H9 (cell line): ENCODE results near the gene EHD4. TPM values are rescaled to one million over a fixed set of nuclear protein-coding genes. Genes with fewer than 3 reads are reported as not detected.

Source experiments
- DNase-seq: peaks from one replicate; pipeline ENCODE4 v3.0.0-alpha.2; 2017
- H2AFZ ChIP-seq: one replicate; pipeline ENCODE4 v1.6.1; 2013; ENCODE audit warnings: mild to moderate bottlenecking, low read length, control low read depth, moderate library complexity
- H2AK5ac ChIP-seq: 2 replicates; pipeline ENCODE4 v1.6.1; 2013; ENCODE audit warnings: low read length, control low read depth, mixed read lengths; ENCODE audit not compliant: insufficient read length
- H2BK120ac ChIP-seq: one replicate; pipeline ENCODE4 v1.6.1; 2013; ENCODE audit warnings: low read depth, mild to moderate bottlenecking, low read length, control low read depth, inconsistent platforms; ENCODE audit not compliant: poor library complexity, severe bottlenecking
- H2BK12ac ChIP-seq: 2 replicates; pipeline ENCODE4 v1.6.1; 2013; ENCODE audit warnings: low read length, control low read depth, mixed read lengths, low read depth; ENCODE audit not compliant: insufficient read length
- H2BK15ac ChIP-seq: 2 replicates; pipeline ENCODE4 v1.6.1; 2013; ENCODE audit warnings: low read depth, low read length, control low read depth
- H2BK20ac ChIP-seq: one replicate; pipeline ENCODE4 v1.6.1; 2013; ENCODE audit warnings: low read depth, mild to moderate bottlenecking, low read length, control low read depth, inconsistent platforms; ENCODE audit not compliant: poor library complexity, severe bottlenecking
- H2BK5ac ChIP-seq: 2 replicates; pipeline ENCODE4 v1.6.1; 2013; ENCODE audit warnings: low read length, control low read depth, mixed read lengths; ENCODE audit not compliant: insufficient read length
- H3K14ac ChIP-seq: 2 replicates; pipeline ENCODE4 v1.6.1; 2013; ENCODE audit warnings: low read length, control low read depth; ENCODE audit not compliant: insufficient read depth
- H3K18ac ChIP-seq: 2 replicates; pipeline ENCODE4 v1.6.1; 2013; ENCODE audit warnings: low read depth, mild to moderate bottlenecking, mixed read lengths, low read length, control low read depth; ENCODE audit not compliant: insufficient read length
- H3K23ac ChIP-seq: 2 replicates; pipeline ENCODE4 v1.6.1; 2013; ENCODE audit warnings: low read length, control low read depth, mixed read lengths, low read depth; ENCODE audit not compliant: insufficient read length
- H3K23me2 ChIP-seq: 2 replicates; pipeline ENCODE4 v1.6.1; 2013; ENCODE audit warnings: low read depth, mild to moderate bottlenecking, mixed read lengths, low read length, control low read depth; ENCODE audit not compliant: insufficient read length, poor library complexity, severe bottlenecking
- H3K27ac ChIP-seq: 2 replicates; pipeline ENCODE4 v1.5.1; 2013; ENCODE audit warnings: low read length, control low read depth, mixed read lengths, low read depth; ENCODE audit not compliant: insufficient read length
- H3K27me3 ChIP-seq: 2 replicates; pipeline ENCODE4 v1.6.1; 2013; ENCODE audit warnings: low read length, control low read depth, inconsistent platforms; ENCODE audit not compliant: insufficient read depth
- H3K4ac ChIP-seq: 2 replicates; pipeline ENCODE4 v1.6.1; 2013; ENCODE audit warnings: low read depth, mild to moderate bottlenecking, control low read depth, inconsistent platforms, low read length, moderate library complexity
- H3K4me1 ChIP-seq: 2 replicates; pipeline ENCODE4 v1.6.1; 2013; ENCODE audit warnings: low read length, control low read depth, inconsistent platforms; ENCODE audit not compliant: insufficient read depth
- H3K4me2 ChIP-seq: 2 replicates; pipeline ENCODE4 v1.6.1; 2013; ENCODE audit warnings: low read length, control low read depth, mixed read lengths; ENCODE audit not compliant: insufficient read length, insufficient read depth
- H3K56ac ChIP-seq: 2 replicates; pipeline ENCODE4 v1.6.1; 2013; ENCODE audit warnings: low read depth, mild to moderate bottlenecking, mixed read lengths, low read length, control low read depth; ENCODE audit not compliant: insufficient read length
- H3K79me1 ChIP-seq: 2 replicates; pipeline ENCODE4 v1.6.1; 2013; ENCODE audit warnings: low read depth, mild to moderate bottlenecking, moderate library complexity, low read length, control low read depth, inconsistent platforms; ENCODE audit not compliant: insufficient read depth, poor library complexity, severe bottlenecking
- H3K79me2 ChIP-seq: 2 replicates; pipeline ENCODE4 v1.6.1; 2013; ENCODE audit warnings: low read length, control low read depth, inconsistent platforms; ENCODE audit not compliant: insufficient read depth
- H3K9ac ChIP-seq: 2 replicates; pipeline ENCODE4 v1.6.1; 2013; ENCODE audit warnings: low read length, control low read depth, mixed read lengths; ENCODE audit not compliant: insufficient read length; ENCODE audit errors: extremely low read depth
- H3K9me3 ChIP-seq: one replicate; pipeline ENCODE4 v1.6.1; 2013; ENCODE audit warnings: low read depth, low read length, inconsistent platforms; ENCODE audit not compliant: control insufficient read depth
- H3T11ph ChIP-seq: one replicate; pipeline ENCODE4 v1.6.1; 2013; ENCODE audit warnings: mild to moderate bottlenecking, low read length, control low read depth, inconsistent platforms
- H4K20me1 ChIP-seq: one replicate; pipeline ENCODE4 v1.6.1; 2013; ENCODE audit not compliant: control insufficient read depth, insufficient read length, insufficient read depth
- H4K5ac ChIP-seq: 2 replicates; pipeline ENCODE4 v1.6.1; 2013; ENCODE audit warnings: low read depth, mild to moderate bottlenecking, mixed read lengths, low read length, control low read depth; ENCODE audit not compliant: insufficient read length
- H4K8ac ChIP-seq: replicated peaks from 2 replicates; pipeline ENCODE4 v1.6.1; 2013; ENCODE audit warnings: low read length, control low read depth, mixed read lengths, low read depth; ENCODE audit not compliant: insufficient read length
- H4K91ac ChIP-seq: 2 replicates; pipeline ENCODE4 v1.6.1; 2013; ENCODE audit warnings: low read depth, mild to moderate bottlenecking, moderate library complexity, mixed read lengths, low read length, control low read depth; ENCODE audit not compliant: insufficient read length
- H3K27ac Mint-ChIP-seq, 3 experiments: 2 replicates in 2 of 3; 3 replicates in 1 of 3; pipeline ENCODE4 v1.8.0; 2020 to 2021; ENCODE audit warnings: mixed read lengths in 3 of 3, mild to moderate bottlenecking in 1 of 3, moderate library complexity in 1 of 3
- H3K27me3 Mint-ChIP-seq: 2 replicates; pipeline ENCODE4 v1.8.0; 2021; ENCODE audit warnings: low read depth, mild to moderate bottlenecking, moderate library complexity, mixed read lengths
- H3K36me3 Mint-ChIP-seq, 3 experiments: 2 replicates in 2 of 3; 3 replicates in 1 of 3; pipeline ENCODE4 v1.8.0; 2020 to 2021; ENCODE audit warnings: low read depth in 3 of 3, mixed read lengths in 3 of 3; ENCODE audit not compliant: insufficient read depth in 1 of 3
- H3K4me1 Mint-ChIP-seq, 2 experiments: 2 replicates each; pipeline ENCODE4 v1.8.0; 2020; ENCODE audit warnings: mixed read lengths in 2 of 2
- H3K4me3 Mint-ChIP-seq, 2 experiments: 2 replicates in 1 of 2; 3 replicates in 1 of 2; pipeline ENCODE4 v1.8.0; 2020 to 2021; ENCODE audit warnings: mild to moderate bottlenecking in 2 of 2, mixed read lengths in 2 of 2, moderate library complexity in 1 of 2
- H3K9me3 Mint-ChIP-seq, 2 experiments: 2 replicates in 1 of 2; 3 replicates in 1 of 2; pipeline ENCODE4 v1.8.0; 2020; ENCODE audit warnings: mild to moderate bottlenecking in 2 of 2, mixed read lengths in 2 of 2, moderate library complexity in 1 of 2
- CTCF ChIP-seq: fragments of 200-600 bp; sonication (generic); conservative IDR thresholded peaks from 3 replicates; pipeline ENCODE4 v1.8.0; 2021; ENCODE audit warnings: antibody characterized with exemption, mild to moderate bottlenecking
- WGBS: extraction: QIAGEN DNeasy Blood & Tissue Kit; methylation state at CpG from one replicate; pipeline ENCODE4 v1.1.7; 2013; ENCODE audit warnings: missing lambda C conversion rate, low lambda C conversion rate, mixed read lengths; ENCODE audit not compliant: insufficient read length; ENCODE audit errors: extremely low coverage; 5-methylcytosine and 5-hydroxymethylcytosine counted together
- total RNA-seq: library from RNA; stranded (reverse); gene quantifications from 2 replicates; pipeline ENCODE4 v1.2.1, GENCODE V29; 2021

The EHD4 gene
- total RNA-seq, 1 experiment from 2014 or later, result 22.9 TPM

GRCh38 chr15:42007386-42007785 is 35.0 kb upstream of the EHD4 start:
- Histone ChIP-seq H2BK12ac (no peak overlapping the region), H2BK20ac (no peak overlapping the region), H3K27me3 (no peaks in the 10 kb centered on the region), H4K20me1 (no peaks in the 10 kb centered on the region), H2BK5ac (no peak overlapping the region), H3K23ac (no peak overlapping the region), H2AK5ac (no peak overlapping the region), H2AFZ (no peak overlapping the region), H3K9ac (no peak overlapping the region), H4K5ac (no peak overlapping the region), H2BK15ac (no peak overlapping the region), H4K91ac (no peak overlapping the region), H3K79me1 (no peaks in the 10 kb centered on the region), H3K4me1 (no peaks in the 10 kb centered on the region), H3K56ac (no peak overlapping the region), H3K4me2 (no peak overlapping the region), H3K14ac (no peak overlapping the region), H3K18ac (no peak overlapping the region), H3K27ac (no peak overlapping the region), H3T11ph (no peak overlapping the region), H3K79me2 (no peaks in the 10 kb centered on the region; the same call in 1 of the 2 replicates), H4K8ac (no peak overlapping the region), H3K9me3 (no peaks in the 10 kb centered on the region), H3K23me2 (no peaks in the 10 kb centered on the region), H3K4ac (no peak overlapping the region), H2BK120ac (no peak overlapping the region)
- Mint-ChIP-seq H3K9me3 (no peaks in the 10 kb centered on the region; a peak in 2 of 5 replicates), H3K27ac (no peak overlapping the region), H3K27me3 (peaks cover 16% of the 10 kb centered on the region), H3K4me1 (no peaks in the 10 kb centered on the region; a peak in 2 of 4 replicates), H3K36me3 (no peaks in the 10 kb centered on the region), H3K4me3 (no peak overlapping the region)
- WGBS, result no CpG with 5 or more reads among the region's 1 CpG
- no peak for DNase-seq
- no peak for TF ChIP-seq CTCF
